NCI-H2029 treated with DMSO at 0.1 percent for 48 hours (cell line): ENCODE measurements around the gene TLR9.

Source experiments
- DNase-seq: peaks from one replicate; lab custom pipeline; 2025; lab: John Stamatoyannopoulos, UW

The TLR9 gene

DNA sequence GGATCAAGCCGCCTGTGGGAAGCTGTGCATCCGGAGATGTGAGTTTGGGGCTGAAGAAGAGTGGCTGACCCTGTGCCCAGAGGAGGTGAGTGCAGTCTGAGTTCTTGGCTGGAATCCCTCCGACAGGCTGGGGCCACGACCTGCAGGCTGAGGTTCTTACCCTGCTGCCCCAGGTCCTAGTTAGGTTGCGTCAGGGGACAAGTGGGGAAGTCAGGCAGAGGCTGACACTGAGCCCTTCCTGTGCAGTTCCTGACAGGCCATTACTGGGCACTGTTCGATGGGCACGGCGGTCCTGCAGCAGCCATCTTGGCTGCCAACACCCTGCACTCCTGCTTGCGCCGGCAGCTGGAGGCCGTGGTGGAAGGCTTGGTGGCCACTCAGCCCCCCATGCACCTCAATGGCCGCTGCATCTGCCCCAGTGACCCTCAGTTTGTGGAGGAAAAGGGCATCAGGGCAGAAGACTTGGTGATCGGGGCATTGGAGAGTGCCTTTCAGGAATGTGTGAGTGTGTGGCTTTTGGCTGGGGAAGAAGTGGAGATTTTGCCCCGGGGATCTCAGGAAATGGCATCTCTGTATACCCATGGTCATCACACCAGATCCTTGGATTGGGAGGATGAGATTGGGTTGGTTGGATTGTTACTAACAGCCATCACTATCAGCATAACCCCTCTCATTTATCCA lies 21.4 kb upstream of the TLR9 start:
- DNase-seq: no peak

DNA sequence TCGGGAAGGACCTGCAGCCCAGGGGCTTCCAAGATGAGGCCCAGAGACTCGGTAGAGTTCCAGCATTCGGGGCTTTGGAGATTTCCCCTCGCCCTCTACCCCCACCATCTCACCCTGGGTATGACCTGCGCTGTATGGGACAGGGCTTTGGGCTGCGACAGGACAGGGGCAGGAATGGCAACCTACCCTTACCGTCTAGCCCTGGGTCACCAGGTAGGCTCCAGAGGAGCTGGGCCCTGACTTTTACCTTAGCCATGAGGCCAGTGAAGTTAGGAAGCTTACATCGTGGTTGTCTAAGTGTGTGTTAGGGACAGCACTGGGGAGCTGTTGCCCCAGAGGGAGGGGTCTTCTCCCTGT lies 20.8 kb upstream of the TLR9 start:
- DNase-seq: no peak

DNA sequence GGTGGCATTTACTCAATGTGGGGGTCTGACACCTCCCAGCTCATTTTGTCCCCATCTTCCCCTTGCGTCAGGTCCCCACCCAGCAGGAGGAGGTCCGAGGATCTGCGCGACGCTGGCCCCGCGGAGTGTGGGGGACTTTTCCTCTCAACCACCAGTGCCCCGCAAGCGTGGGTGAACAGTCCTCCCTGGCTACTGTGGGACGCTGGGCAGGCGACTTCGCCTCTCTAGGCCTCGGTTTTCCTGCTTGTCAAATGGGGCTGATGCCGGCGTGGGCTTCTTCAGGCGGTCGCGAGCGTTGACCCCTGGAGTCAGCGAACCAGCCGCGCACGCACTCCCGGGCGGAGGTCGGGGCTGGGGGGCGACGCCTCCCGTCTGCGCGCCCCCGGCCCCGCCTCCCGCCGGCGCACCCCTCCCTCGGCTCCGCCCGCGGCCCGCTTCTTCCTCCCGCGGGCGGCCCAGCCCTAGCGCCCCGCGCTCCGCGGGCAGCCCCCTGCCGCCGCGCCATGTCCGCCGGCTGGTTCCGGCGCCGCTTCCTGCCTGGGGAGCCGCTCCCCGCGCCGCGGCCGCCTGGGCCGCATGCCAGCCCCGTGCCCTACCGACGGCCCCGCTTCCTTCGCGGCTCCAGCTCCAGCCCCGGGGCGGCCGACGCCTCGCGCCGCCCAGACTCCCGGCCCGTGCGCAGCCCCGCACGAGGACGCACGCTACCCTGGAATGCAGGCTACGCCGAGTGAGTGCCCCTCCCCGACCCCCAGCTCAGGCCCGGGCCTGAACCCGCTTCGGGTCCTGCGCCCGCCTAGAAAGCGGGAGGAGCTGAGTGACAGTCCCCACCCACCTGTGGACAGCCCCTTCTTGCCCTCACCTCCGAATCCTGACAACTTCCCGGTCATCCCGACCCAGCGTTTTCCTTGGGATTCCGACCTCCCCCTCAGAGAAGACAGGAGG lies 20.1 kb upstream of the TLR9 start, which contains the start of gene PPM1M:
TSS of gene PPM1M (plus strand) at position 438 of the 942 bp plus-strand sequence. CDS start at position 504, 66 bp downstream.
- no peak for DNase-seq

DNA sequence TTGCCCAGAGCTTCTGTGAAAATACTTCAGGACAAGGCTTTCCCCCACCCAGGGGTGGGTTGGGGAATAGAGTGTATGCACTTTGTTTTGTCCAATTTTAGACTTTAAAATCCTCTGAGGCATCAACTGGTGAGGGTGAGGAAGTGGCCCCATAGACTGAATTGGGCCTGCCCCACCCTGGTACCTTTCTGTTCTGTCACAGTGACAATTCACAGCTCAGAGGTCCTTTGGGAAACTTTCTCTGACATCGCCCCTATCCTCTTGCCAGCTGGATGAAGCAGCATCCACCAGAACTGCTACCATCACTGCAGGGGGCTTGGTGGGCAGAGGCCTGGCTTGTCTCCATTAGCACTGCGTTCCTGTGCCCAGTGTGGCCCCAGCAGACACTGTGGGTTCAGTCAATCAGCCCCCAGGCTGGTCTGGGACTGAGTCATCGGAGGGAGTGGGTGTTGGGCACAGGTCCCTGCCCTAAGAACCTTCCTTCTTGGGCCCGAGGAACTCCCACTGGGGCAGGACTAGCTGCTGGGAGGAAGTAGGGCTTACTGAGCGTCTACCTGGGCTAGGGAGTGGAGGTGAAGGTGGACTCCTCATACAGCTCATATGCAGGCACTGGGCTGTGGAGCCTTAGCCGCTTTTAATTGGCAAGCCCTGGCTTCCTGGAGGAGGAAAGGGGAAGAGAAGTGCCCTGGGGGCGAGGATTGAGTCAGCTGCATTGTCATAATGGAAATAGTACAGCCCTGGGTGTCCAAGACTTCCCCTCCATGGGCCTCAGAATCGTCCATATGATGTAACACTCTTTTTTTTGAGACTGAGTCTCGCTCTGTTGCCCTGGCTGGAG lies 18.6 kb upstream of the TLR9 start:
- DNase-seq: no peak

DNA sequence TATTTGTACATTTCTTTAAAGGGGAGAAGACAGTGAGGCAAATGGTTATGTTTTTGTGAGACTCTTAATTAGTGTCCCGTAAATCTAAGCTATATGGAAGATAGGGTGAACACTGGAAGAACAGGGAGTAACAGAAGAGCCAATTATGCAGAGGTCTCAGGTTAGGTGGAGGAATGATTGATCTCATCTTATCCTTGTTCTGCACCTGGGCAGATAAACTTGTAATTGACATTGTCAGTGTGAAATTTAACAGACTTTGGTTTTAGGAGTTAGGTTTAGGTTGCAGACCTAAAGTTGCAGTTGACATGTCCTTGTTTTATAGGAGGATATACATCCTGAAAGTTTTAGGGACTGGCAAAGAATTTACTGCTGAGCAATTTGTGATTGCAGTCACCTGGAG lies 16.6 kb upstream of the TLR9 start:
- no peak for DNase-seq

DNA sequence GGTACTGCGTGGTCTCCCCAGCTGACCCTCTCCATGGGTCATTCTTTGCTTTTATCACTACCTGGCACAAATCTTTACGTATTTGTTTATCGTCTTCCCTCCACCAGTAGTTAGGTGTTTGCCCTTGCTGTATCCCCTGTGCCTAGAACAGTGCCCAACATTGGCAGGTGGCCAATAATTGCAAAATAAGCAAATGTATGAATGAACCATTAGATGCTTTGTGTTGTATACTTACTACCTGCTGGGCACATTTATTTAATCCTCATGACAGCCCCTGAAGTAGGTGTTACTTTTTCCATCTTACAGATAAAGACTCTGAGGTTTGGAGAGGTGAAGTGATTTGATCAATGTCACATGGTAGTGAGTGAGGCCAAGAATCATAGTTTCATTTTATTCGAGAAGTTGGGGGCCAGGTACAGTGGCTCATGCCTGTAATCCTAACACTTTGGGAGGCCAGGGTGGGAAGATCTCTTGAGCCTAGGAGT lies 15.5 kb upstream of the TLR9 start:
- no peak for DNase-seq

DNA sequence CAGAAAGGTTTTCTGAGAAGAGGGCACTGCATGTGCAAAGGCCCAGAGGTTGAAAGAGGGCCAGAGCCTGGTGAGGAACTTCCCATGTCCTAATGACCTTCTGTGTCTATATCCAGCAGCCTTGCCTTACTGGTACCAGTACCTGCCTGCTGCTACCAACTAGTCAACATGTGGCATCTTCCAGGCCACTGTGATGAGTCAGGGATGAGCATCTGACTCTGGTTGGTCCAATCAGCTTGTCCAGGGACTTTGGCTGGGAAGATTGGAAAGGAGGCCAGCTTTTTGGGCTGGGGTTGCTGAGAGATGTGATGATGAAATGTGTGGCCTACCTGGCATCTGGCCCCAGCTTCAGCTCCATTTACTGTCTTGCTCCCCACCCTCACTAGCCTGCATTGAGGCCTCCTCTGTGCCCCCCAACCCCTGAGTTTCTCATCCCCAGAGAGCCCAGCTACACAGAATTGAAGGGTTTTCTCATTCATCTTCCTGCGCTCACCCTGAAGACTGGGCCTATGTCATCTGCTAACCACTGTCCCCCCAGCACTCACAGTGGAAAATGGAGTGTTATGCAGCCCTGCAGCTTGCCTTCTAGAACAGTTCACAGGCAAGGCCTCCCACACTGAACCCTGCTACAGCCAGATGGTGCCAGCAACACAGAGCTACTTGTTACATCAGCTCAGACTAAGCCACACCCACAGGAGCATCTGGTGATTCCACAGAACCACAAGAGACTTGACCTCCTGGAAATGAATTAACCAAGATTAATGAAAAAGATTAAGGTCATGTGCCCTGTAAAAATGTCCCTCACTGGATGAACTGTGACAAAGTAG lies 14.8 kb upstream of the TLR9 start:
- no peak for DNase-seq

DNA sequence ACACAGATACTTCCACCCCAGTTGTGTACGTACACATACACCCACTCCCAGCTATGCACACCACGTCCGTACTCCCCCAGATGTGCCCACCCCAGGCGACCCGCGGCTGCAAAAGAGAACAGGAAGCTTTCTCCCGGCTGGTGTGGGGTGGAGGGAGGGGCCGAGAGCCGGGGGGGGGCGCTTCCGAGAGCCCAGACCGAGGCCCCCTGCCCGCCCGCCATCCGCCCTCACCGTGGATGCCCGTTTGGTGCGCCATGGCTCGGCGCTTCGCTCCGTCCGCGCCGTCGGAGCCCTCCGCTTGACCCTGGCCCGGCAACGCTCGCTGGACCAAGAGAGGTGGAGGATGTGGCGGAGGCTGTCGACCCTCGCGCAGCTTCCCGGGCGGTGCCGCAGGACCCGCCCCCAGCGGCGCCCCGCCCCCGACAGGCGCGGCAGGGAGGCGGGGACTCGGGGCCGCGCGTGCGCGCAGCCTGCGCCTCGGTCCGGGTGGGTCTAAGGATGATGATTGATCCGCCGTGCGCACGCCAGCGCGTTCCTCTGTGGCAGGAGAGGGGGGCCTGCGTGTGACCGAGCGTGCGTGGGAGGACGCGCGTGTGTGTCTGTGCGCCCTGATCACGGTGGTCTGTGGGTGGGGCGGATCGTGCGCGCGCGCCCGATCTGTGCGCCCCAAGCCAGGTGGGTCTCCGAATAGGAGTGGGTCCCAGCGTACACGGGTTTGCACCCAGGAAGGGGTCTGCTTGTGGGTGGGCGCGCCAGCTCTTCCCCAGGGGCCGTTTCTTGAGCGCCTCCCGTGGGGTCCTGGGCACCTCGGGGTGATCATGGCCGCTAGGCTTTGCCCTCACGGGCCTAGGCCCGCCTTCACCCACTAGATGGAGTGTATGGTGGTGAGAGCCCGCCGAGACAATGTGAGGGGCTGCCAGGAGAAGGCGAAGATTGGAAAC lies 13.6 kb upstream of the TLR9 start, which contains the start of gene TWF2:
TSS of gene TWF2 (minus strand) at position 398 of the 941 bp plus-strand sequence. CDS start at position 256, 142 bp downstream.
- no peak for DNase-seq

DNA sequence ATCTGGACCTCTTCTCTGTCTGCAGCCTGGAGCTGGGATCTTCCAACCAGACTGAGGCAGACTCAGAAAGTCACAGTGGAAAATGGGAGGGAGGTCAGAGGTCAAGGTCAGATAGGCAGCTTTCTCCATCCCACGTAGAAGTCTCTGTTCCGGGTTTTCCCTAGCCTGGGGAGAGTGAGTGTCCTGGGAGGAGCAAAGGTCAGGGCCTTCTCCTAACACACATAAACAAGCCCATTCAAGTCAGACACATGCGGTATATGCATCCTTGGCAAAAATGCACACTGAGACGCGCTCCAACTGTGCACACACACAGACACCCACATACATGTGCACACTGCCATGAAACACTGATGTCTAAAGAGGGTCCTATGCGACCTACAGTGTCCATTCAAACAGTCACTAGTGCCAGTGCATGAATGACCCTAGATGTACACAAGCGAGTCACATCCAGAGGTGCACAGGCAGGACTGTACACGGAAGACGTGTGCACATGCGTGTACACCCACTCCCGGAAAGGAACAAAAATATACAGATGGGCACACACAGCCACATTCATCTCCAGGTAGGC lies 12.8 kb upstream of the TLR9 start:
- DNase-seq: no peak

DNA sequence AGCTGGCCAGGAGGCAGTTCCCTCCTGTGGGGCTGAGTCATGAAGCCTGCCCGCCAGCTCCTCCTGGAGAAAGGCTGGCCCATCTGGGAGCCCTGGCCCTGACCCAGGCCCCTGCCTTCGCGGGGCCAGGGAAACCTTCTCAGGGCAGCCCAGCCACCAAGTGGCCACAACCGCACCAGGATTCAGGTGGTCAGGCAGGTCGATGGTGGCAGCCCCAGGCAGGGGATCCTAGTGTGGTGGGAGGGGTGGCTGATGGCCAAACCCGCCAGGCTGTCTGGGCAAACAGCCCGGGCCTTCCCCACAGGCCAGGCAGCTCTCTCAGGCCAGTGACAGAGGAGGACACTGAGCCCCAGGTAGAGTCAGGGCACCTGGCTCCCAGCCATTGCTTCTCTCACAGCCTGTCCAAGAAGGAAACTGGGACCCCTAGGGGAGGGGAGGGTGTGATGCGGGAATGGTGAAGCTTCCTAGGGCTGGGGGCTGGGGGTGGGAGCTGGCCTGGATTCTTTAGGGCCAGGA lies 12.3 kb upstream of the TLR9 start:
- DNase-seq: no peak

DNA sequence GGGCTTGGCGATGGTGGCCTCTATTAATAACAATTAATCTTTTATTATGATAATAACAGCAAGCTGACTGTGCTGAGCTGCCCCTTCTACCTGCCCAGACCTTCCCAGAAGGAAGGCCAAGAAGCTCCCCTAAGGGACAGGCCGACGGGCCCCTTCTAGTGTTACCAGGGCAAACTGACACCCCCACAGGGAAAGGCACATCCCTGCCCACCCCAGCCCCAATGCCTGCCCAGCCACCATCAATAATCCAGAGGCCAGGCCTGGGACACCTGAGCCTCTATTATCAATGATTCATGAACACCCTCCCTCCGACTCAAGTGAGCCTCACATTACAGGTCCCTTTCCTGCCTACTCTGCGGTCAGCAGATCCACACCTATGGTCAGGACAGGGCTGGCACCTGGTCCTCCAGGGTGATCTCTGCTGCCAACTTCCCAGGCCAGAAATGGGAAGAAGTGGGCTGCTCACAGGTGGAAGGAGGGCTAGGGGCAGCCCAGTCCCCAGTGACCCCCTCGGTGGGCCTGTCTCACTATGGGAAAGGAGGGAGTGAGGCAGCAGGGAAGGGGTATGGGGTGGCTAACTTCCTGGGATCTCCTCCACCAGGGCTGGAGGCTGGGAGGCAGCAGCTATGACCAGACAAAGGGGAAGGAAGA lies 11.7 kb upstream of the TLR9 start:
- DNase-seq: no peak

DNA sequence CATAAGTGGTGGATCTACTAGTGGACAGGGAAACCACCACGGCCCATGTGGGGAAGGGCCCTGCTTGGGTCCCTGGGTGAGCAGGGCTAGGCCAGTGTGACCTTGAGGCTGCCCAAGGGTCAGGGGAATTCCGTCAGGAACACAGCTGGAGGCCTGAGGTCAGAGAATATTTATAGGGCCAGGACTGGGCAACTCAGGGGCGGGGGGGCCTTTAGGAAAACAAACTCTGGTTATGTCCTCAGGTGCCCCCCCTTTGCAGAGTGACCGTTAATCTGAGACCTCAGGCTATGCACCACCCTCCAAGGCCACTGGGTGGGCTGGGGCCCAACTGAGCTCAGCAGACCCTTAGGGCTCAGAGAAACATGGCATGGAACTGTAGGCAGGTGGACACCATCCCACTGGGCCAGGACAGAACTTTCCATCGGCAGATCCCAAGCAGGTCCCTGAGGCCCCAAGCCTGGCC lies 11.0 kb upstream of the TLR9 start:
- DNase-seq: no peak

DNA sequence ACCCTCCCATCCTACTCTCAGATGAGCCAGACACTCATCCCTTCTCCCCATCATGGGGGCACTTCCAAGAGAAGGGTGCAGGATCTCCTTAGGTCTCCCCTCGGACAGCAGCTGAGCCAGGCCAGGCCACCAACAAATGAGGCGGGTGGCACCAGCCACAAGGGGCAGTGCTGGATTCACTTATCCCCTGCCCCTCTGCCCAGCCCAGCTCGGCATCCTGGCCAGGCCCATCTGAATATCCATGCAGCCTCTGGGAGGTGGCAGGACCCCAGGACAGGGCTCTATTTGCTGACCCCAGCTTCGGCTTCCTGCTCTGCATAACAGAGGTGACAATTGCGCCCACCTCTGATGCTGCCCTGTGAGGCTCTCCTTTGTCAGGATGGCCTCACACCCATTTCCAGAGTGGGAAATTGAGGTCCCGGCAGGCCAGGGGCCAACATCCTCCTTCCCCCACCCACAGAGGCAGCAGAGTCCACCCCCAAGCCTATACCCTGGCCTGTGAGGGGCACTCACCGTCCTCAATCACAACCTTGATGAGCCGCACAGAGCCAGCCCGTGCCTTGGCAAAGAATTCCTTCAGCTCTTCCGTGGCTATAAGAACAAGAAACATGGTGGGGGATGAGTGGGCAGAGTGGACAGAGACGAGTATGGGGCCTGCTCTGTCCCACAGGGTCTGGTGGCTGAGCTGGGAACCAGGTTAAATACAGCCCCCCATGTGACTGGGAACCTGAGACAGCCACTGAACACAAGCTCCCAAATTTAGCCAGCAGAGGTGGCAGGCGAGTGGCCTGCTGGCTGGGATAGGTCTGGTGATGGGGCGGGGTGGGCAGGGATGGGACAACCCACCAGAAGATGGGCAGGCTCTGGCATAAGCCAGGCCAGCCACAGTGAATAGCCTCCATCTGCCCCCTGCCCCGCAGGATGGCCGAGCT lies 9.3 kb upstream of the TLR9 start:
- DNase-seq: no peak

DNA sequence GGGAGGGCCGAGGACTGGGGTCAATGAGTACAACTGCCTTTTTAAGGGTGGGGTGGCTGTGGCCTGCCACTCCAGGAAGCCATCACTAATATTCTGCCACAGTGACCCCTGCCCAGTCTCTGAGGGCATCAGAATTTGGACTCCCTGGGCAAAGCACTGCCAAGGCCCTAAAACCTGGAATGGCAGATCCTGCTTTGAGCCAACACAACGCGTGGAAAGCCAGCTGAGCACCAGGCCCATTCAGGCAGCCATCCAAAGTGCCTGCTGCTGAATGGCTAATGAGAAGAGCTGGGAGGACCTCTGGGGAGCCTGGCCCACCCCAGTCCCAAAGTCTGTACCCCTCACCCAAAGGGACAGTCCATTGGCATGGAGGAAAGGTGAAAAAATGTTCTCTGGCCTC lies 8.5 kb upstream of the TLR9 start:
- DNase-seq: no peak

DNA sequence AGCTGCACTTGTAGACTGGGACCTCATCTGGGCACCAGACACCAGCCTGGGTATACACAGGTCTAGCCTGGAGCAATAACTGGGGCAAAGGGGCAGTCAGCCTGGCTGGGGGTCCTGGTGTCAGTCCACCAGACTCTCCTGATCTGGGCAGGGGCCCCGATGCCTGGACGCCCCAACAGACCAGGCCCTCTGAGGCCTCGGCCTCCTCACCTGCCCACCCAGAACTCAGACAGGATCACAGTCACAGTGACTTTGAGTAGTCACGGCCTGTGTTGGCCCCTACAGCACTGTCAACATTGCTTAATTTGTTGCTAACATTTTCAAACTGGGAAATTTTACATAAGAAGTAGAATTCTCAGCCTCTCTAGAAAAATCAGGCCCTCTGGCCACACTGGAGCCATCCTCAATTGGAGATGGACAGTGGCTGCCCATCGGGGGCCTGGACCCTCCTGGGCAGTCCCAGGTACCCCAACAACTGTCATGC lies 7.7 kb upstream of the TLR9 start:
- DNase-seq: no peak

DNA sequence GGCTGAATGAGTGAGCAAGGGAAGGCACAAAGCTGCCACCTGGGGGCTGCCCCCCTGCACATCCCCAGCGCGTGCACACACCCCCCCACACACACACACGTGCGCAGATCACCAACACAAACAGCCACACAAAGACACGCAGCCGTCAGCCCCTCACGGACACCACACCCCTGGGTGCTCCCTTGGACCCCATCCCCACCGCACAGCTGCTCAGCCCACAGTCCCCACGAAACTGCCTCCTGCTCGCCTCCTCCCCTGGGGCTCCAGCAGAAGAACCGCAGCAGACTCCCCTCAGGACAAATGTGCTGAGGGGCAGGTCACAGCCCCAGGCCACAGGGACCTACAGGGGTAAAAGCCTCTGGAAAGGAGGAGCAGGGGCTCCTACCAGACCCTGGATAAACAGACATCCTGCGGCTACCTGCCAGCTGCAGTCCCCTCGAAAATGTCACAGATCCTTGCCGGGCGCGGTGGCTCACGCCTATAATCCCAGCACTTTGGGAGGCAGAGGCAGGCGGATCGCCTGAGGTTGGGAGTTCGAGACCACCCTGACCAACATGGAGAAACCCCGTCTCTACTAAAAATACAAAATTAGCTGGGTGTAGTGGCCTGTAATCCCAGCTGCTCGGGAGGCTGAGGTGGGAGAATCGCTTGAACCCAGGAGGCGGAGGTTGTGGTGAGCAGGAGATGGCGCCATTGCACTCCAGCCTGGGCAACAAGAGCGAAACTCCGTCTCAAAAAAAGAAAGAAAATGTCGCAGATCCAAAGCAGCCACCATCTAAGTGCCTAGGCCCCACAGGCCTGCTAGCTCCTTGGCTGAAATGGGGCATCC lies 7.0 kb upstream of the TLR9 start:
- DNase-seq: no peak
